Activated CD8-positive, alpha-beta memory T cell treated with anti-CD3 and anti-CD28 coated beads, Interleukin-2, amount 50 U/mL, for 24 hours (primary cell): ENCODE measurements around the gene PCNP.
"Not testable (repeated sequence)": the region's sequence is repeated elsewhere in the genome, so short reads cannot be mapped to it uniquely, and the experiment has no call there.

Experiments used
- DNase-seq: peaks from one replicate; pipeline ENCODE4 v3.0.0-alpha.2; 2020; ENCODE audit errors: extremely low read depth

The PCNP gene, protein sequence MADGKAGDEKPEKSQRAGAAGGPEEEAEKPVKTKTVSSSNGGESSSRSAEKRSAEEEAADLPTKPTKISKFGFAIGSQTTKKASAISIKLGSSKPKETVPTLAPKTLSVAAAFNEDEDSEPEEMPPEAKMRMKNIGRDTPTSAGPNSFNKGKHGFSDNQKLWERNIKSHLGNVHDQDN

DNA sequence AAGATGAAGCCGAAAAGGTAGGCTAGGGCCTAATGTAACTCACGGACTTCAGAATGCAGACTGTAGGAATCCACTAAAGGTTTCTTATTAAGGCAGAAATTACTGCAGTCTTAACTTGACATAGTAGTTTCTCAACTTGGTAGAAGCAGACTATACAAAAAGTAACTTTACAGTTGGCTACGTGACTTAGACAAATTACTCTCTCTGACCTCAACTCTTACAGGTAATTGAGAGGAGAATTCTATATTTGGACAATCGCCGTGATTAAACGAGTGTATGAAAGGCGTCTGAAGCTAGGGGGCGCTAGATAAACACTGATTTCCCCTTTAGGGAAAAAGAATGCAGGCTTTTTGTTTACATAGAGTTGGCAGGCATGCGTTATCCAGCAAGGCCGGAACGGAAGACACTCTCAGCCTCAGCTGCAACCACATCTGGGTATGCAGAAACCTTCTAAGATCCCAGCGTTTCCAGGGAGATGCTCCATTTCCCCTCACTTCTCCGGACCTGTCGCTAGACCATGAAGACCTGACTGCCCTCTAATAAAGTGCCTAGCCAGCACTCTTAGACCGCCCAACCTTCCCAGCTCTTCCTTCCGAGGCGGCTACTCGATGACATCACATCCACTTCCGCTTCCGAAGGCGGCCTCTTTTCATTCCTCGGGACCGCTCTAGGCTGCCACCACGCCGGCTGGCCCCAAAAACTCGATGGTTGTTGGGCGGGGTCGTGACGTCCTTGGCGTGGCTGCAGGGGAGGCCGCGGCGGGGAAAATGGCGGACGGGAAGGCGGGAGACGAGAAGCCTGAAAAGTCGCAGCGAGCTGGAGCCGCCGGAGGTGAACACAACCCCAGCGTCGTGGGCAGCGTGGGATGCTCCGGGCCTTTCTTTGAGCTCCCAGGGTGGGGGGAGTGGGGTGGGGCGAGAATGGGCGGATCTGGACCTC lies at the start of gene PCNP:
PCNP (plus strand) TSS at position 732 of the 939 bp plus-strand sequence; CDS start at position 768, 36 bp downstream.
- peak; percentile 98 for DNase-seq

DNA sequence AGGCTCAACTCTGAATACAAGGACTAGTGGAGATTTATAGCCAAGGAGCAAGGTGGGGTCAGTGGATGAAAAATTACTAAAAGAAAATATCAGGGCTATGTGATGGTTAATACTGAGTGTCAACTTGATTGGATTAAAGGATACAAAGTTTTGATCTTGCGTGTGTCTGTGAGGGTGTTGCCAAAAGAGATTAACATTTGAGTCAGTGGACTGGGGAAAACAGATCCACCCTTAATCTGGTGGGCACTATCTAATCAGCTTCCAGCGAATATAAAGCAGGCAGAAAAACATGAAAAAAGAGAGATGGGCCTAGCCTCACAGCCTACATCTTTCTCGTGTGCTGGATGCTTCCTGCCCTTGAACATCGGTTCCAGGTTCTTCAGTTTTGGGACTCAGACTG lies 46.5 kb upstream of the PCNP start:
- DNase-seq: no peak

DNA sequence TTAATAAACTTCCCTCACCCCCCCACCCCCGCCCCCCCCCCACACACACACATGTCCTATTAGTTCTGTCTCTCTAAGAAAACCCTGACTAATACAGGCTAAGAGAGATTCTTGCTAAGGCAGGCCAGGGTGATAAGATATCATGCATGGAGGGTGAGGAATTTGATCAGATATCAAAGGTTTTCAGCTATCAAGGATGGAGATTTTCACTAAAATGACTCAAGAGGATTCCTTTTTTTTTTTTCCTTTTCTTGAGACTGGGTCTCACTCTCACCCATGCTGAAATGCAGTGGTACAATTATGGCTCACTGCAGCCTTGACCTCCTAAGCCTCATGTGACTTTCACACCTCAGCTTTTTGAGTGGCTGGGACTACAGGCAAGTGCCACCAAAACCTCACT lies 46.1 kb upstream of the PCNP start:
- DNase-seq: no peak

DNA sequence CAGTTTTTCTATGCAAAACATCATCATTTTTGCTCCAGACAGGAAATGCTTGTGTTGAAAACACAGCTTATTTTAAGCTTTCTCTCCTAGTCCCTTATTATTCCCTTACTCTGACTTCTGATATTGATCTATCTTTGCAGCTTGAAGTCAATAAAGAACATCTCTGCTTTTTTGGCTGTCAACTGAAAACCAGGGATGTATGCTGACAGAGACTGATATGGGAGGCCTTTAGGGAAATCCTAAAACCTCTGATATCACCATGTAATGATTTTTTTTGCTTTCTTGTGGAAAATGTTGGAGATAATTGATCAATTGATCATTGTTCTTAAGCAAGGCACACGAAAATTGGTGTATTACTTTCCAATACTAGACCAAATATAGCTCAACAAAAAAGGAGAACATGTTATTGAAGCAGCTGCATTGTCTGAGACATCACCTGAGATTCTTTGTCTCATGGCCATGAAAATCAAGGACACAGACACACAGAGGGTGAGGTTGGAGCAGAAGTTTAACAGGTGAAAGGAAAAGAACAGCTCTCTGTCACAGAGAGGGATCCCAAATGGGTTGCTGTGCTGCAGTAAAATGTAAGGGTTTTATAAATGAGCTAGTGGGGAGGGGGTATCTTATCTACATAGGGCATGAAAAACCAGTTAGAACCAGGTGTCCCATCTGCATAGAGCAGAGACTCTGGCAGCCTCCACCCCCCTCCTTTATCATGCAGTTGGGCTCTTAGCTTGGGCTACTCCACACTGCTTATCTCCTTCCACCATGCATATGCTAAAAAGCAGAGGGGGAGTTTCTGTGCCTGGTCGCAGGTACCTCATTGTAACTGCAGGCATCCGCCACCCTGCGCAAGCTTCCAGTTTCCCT lies 43.9 kb upstream of the PCNP start:
- no peak for DNase-seq

DNA sequence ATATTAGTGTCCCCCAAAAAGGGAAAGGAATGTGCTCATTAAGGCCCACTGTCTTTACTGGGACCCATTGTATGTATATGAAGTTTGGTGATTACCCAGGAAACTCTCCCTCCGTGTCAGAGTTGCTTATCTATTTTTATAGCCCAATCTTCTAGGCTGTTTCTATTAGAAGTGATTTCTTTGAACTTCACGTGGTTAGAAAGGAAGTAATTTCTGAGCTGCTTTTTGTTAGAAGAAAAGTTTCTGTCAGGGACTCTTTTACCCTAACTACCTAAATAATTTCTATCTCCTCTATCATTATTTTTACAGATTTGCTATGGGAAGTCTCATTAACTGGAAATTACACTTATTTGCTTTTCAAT lies 43.3 kb upstream of the PCNP start:
- no peak for DNase-seq

DNA sequence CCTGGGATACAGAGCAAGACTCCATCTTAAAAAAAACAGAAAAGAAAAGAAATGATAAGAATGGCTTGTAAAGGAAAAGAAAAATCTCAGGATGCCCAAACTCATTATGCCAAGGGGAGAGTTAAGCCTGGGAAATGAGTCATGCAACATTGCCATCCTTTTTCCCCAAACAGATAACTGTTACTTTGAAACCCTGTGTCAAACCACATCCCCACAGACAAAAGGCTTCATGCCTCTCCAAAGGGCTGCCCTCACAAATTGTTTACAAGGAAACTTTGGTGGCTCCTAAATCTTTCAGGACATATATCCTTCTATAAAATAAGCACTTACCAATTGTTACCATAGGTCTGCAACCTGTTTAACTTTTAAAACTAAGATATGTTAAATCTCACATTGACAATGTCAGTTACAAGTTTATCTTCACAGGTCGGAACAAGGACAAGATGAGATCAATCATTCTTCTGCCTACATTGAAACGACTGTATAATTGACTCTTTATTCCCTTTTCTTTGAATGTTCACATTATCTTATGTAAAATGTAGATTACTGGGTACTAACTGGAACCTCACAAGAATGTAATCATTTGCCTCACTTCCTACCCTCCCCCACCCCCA lies 42.4 kb upstream of the PCNP start:
- DNase-seq: no peak

DNA sequence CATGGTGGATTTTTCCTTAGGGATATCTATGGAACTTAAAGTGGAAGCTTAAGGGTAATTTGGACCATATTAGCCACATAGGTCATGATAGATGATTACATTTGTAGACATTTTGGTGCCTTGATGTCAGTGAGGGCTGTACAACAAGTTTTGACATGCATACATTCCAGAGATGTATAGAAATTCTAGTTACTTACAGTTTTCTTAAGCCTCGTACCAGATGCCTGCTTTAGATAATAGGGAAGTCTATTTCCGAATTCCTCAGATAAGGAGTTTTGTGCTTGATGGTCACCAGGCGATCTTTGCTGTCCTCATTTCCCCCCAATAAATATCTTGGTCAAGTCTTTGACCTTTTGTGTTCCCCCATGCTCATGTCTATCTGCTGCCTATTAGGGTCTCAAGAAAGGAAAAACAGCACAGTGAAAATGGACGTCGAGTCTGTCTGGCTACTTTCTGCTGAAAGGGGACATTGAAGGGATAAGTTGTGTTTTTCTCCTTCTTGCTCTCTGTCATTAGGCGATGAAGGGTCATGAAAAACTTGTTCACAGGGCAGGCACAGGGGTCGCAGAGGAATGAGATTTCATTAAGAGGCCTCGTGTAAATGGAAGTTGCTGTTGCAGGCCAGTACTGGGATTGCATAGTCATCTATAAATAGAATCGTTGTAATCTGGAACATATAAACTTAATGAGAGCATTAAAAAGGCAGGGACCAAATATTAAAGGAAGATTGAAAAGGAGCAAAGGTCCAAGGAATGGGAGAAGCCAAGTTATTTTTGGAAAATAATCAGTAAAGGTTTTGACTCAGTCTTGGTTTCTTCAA lies 41.0 kb upstream of the PCNP start:
- DNase-seq: no peak

DNA sequence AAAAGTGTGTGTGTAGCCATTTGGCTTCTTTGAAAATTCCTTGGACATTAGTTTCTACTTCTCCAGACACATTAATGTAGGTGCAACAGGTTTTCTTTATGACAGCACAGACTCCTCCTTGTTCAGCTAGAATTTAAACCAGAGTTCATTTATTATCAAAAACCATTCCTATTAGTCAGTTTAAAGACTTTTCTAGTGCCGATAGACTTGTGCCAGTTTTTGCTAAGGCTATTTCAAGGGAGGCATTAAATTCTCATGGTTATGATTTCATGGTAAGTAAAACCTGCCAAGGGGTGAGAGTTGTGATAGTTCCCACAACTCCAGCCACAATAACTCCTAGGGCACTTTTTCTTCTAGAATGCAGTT lies 40.4 kb upstream of the PCNP start:
- DNase-seq: no peak

DNA sequence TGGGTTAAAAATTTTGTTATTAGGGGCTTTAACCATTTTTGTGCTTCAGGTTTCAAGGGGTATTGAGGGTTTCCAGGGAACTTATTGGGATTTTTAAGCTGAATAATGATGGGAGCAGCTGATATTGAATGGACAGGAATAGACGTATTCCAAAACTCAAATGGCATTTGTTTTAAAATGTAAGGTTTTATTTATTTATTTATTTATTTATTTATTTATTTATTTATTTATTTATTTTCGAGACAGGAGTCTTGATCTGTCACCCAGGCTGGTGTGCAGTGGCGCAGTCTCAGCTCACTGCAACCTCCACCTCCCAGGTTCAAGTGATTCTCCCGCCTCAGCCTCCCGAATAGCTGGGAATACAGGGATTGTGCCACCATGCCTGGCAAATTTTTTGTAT lies 38.8 kb upstream of the PCNP start:
- no peak for DNase-seq

DNA sequence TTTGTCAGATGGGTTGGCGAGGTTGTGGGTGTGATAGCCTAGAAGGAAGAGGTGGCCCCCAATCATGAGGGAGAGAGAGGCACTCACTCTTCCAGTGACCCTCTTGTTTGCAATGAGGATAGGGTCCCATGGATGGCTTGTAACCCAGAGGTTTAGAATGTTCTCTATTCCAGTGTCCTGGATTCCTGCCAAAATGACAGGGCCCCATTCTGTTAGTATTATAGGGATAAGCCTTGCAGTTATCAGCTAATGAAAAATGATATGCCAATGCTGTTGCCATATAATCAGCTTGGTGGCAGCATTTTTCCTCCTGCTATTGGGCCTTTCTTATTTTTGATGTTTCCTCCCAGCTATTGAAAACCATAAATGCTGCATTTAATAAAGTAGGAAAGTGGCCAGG lies 37.7 kb upstream of the PCNP start:
- DNase-seq: no peak

DNA sequence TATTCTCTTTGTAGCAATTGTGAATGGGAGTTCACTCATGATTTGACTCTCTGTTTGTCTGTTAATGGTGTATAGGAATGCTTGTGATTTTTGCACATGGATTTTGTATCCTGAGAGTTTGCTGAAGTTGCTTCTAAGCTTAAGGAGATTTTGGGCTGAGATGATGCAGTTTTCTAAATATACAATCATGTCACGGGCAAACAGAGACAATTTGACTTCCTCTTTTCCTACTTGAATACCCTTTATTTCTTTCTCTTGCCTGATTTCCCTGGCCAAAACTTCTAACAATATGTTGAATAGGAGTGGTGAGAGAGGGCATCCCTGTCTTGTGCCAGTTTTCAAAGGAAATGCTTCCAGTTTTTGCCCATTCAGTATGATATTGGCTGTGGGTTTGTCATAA lies 37.0 kb upstream of the PCNP start:
- not testable (repeated sequence) for DNase-seq

DNA sequence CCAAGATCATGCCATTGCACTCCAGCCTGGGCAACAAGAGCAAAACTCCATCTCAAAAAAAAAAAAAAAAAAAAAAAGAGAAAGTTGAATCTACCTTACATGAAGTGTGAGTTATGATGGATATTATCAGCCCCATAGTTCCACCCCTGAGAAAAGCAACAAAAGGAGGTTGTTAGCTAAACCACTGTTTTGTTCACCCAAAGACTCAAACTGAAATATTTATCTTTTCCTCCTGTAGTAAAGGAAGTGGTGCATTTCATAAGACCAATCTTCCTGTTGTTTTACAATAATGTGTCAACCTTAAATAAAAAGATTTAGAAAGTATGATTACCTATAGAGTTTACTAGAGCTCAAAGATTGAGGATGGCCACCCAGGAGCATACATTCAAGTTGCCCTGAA lies 31.0 kb upstream of the PCNP start:
- DNase-seq: no peak

DNA sequence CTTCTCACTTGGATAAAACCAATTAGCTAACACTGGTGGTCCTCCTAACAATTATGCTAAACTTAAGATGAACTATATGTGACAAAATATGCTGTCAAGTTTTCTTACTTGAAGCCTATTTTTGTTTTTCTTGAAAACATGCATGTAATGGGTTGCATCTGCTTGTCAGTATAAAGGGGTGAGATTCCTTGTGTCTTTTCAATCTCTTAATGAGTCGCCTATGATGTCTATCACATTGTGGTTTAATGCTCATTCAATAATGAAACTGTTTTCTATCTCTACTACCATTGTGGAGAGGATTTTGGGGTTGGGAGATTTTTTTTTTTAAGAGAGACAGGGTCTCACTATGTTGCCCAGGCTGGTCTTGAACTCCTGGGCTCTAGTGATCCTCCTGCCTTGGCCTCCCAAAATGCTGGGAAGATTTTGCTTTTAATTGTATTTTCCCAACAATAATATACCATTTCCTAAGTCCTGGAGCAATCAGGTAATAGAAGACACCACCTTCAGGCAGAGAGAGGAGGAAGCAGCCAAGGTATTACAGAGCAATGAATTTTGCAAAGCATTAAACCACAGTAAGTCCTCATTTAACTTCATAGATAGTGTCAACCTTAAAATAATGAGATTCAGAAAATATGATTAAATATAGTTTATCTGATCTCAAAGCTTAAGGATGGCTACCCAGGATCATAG lies 29.7 kb upstream of the PCNP start:
- no peak for DNase-seq

DNA sequence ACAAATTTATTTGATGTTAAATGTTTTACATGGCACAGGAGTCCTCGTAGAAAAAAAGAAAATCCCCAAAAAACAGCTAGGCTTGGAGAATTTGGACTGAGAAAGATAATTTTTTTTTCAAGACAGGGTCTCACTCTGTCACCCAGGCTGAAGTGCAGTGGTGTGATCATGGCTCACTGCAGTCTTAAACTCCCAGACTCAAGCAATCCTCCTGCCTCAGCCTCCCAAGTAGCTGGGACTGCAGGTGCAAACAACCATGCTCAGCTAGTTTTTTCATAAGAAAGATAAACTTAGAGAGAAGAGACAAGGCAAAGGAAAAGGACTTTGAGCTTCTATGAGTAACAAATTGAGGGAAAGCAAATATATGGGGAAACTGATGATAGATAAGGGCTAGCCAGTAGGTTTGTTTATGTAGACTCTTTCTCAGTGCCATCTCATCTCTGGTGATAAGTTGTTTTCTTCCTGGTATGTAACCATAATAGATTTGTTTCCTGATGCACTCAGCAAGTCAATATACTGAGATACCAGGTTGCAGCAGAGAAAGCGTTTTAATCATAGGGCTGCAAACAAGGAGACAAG lies 25.4 kb upstream of the PCNP start:
- DNase-seq: no peak

DNA sequence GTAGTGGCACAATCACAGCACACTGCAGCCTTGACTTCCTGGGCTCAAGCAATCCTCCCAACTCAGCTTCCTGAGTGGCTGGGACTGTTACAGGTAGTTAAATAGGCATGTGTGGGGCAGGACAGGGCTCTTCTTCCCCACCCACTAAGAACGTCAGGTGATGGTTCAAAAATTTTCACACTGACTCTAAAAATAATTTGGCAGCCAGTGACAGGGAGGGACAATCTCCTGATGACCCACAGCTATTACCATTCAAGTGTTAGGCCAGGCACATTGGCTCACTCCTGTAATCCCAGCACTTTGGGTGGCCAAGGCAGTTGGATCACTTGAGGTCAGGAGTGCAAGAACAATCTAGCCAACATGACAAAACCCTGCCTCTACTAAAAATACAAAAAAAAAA lies 24.5 kb upstream of the PCNP start:
- DNase-seq: no peak

DNA sequence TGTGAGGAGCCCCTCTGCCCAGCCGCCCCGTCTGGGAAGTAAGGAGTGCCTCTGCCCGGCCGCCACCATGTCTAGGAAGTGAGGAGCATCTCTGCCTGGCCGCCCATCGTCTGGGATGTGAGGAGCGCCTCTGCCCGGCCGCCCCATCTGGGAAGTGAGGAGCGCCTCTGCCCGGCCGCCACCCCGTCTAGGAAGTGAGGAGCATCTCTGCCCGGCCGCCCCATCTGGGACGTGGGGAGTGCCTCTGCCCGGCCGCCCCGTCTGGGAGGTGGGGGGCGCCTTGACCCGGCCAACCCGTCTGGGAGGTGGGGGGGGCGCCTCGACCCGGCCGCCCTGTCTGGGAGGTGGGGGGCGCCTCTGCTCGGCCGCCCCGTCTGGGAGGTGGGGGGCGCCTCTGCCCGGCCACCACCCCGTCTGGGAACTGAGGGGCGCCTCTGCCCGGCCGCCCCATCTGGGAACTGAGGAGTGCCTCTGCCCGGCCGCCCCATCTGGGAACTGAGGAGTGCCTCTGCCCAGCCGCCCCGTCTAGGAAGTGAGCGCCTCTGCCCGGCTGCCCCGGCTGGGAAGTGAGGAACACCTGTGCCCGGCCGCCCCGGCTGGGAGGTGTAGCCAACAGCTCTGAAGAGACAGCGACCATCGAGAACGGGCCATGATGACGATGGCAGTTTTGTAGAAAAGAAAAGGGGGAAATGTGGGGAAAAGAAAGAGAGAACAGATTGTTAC lies 22.5 kb upstream of the PCNP start:
- DNase-seq: not testable (repeated sequence)

DNA sequence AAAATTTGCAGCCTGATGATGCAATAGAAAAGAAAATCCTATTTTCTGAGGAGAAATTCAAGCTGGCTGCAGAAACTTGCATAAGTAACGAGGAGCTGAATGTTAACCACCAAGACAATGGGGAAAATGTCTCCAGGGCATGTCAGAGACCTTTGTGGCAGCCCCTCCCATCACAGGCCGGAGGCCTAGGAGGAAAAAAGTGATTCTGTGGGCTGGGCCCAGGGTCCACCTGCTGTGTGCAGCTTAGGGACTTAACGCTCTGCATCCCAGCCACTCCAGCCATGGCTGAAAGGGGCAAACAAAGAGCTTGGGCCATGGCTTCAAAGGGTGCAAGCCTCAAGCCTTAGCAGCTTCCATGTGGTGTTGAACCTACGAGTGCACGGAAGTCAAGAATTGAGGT lies 20.6 kb upstream of the PCNP start:
- not testable (repeated sequence) for DNase-seq

DNA sequence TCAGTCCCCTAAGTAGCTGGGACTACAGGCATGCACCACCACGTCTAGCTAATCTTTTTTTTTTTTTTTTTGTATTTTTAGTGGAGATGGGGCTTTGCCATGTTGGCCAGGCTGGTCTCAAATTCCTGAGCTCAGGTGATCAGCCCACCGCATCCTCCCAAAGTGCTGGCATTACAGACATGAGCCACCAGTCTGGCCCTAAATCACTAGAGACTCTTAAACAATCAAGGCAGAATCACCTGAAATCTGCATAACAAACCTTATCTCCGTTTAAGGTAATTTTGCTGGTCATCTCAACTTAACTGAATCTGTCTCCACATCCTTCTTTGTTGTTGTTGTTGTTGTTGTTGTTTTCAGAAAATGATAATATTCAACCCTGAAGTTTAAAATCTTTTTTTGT lies 17.9 kb upstream of the PCNP start:
- DNase-seq: no peak

DNA sequence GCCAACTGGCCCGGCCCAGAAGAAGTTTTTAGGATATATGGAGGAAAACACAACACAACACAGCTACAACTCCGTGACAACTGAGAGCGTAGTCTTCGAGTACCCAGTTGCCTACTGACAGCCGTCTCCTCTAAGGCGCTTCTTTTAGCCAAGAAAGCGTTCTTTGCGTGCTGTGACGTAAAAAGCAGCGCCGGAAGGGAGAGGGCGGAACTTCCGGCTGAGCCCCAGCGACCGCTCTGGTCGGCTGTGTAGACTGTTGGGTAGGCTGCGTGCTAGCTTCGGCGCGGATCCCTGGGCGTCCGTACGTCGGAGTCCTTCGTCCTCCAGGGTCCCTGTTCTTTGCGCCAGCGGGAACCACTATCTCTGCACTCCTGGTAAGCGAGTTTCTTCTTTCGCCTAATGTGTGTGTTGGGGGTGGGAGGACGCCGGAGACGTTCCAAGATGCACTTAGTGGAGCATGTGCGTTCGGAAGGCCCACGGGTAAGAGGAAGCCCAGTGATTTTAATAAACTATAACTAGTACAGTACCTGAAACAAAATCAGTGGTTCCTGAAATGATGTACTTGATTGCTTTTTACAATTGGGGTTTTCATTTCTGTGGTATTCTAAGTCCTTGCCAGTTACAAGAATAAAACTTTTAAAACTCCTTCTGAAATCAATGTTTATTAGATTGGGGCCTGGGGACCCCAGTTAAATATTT lies 12.2 kb upstream of the PCNP start, which contains the start of gene TRMT10C:
TRMT10C (plus strand) TSS at position 239 of the 699 bp plus-strand sequence. CDS start 2,914 bp downstream, outside the sequence.
- DNase-seq: peak; percentile 89
